ENCODE data around the gene SLC25A26. TPM values are rescaled to one million over a fixed set of nuclear protein-coding genes. Genes with fewer than 3 reads are reported as not detected.

SLC25A26 gene
- total and polyA plus RNA-seq, 2 of the 13 experiments (the other 11 are each of a cell fraction or from before 2014, with no cell fraction given), result 23.1 to 32.7 TPM

DNA sequence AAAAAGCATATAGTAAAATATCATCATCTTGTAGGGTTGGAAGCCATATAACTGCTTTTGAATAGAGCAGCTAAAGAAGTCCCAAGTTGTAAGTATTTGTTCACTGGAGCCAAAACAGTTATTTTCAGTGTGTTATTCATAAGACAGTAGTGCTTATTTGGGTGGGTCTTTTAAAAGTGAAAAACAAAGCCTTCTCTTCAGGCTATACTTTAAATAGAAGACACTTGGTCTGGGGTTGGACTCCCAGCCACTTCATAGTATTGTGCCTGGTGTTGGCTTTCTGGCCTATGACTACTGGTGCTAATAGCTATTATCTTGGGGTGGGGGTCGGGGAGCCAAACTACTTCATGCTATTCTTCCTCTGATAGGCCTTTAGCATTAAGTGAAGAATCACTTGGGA lies 135.2 kb downstream of the SLC25A26 start:
- ATAC-seq, result no peak
- in situ Hi-C loops (cut with HindIII; ENCODE audit: extremely low pct_ligation_motif_present, low pct_unique_long_range_greater_than_20kb), result no loop called here

More for the DNA sequence above, 135.2 kb downstream of the SLC25A26 start:
- Histone ChIP-seq H3K9ac (ENCODE audit: insufficient read depth, low read depth, low read length) (no peak overlapping the region), H3K36me3 (replicated peaks in 1 of 2; ENCODE audit: control insufficient read depth in 1 of 2, insufficient read depth in 2 of 2, low read length in 2 of 2) (no peaks in the 10 kb centered on the region), H3K9me3 (ENCODE audit: low read length) (no peaks in the 10 kb centered on the region), H3K27me3 (ENCODE audit: control insufficient read depth in 1 of 2, insufficient read depth in 2 of 2, low read length in 2 of 2) (no peaks in the 10 kb centered on the region), H3K4me1 (ENCODE audit: insufficient read depth, low read length) (no peaks in the 10 kb centered on the region), H4K20me1 (ENCODE audit: insufficient read depth, low read length) (no peaks in the 10 kb centered on the region), H3K4me2 (ENCODE audit: low read depth, low read length) (no peak overlapping the region), H3K79me2 (ENCODE audit: insufficient read depth, low read length) (no peaks in the 10 kb centered on the region), H3K4me3 (replicated peaks in 1 of 3; ENCODE audit: insufficient read depth in 1 of 3, low read depth in 2 of 3, low read length in 3 of 3) (no peak overlapping the region), H2AFZ (ENCODE audit: low read length) (no peak overlapping the region), H3K27ac (ENCODE audit: extremely low read length, insufficient read depth, low read length) (no peak overlapping the region)
- BruUV-seq (replicated peaks), result no TSS peak
- FAIRE-seq (no peak), DNase-seq (ENCODE audit: low spot score) (no peak)
- TF ChIP-seq, protein P1, sequence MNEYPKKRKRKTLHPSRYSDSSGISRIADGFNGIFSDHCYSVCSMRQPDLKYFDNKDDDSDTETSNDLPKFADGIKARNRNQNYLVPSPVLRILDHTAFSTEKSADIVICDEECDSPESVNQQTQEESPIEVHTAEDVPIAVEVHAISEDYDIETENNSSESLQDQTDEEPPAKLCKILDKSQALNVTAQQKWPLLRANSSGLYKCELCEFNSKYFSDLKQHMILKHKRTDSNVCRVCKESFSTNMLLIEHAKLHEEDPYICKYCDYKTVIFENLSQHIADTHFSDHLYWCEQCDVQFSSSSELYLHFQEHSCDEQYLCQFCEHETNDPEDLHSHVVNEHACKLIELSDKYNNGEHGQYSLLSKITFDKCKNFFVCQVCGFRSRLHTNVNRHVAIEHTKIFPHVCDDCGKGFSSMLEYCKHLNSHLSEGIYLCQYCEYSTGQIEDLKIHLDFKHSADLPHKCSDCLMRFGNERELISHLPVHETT (CRISPR knock-in tag; conservative IDR thresholded peaks at IDR 0.05), result no peak
- no peak for TF ChIP-seq ZNF547 (CRISPR knock-in tag; IDR thresholded peaks at IDR 0.05)
- no peak for TF ChIP-seq ZNF557 (CRISPR knock-in tag; IDR thresholded peaks at IDR 0.05)
- no peak for TF ChIP-seq ZNF563 (CRISPR knock-in tag; IDR thresholded peaks at IDR 0.05)
- TF ChIP-seq, protein P2, sequence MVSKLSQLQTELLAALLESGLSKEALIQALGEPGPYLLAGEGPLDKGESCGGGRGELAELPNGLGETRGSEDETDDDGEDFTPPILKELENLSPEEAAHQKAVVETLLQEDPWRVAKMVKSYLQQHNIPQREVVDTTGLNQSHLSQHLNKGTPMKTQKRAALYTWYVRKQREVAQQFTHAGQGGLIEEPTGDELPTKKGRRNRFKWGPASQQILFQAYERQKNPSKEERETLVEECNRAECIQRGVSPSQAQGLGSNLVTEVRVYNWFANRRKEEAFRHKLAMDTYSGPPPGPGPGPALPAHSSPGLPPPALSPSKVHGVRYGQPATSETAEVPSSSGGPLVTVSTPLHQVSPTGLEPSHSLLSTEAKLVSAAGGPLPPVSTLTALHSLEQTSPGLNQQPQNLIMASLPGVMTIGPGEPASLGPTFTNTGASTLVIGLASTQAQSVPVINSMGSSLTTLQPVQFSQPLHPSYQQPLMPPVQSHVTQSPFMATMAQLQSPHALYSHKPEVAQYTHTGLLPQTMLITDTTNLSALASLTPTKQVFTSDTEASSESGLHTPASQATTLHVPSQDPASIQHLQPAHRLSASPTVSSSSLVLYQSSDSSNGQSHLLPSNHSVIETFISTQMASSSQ (IDR thresholded peaks at IDR 0.05; ENCODE audit: low read depth), result no peak
- TF ChIP-seq, protein P2 (CRISPR knock-in tag; IDR thresholded peaks at IDR 0.05; ENCODE audit: borderline replicate concordance), result no peak
- no peak for TF ChIP-seq DNMT1 (CRISPR knock-in tag; IDR thresholded peaks at IDR 0.05)
- no peak for TF ChIP-seq SRSF9 (IDR thresholded peaks at IDR 0.05; ENCODE audit: borderline replicate concordance, insufficient read depth, low read depth, low read length, poor library complexity, severe bottlenecking)
- TF ChIP-seq ZSCAN9 (CRISPR knock-in tag; IDR thresholded peaks at IDR 0.05; ENCODE audit: borderline replicate concordance), result no peak
- TF ChIP-seq ZNF883 (CRISPR knock-in tag; IDR thresholded peaks at IDR 0.05; ENCODE audit: not compliant biosample characterization), result no peak
- no peak for TF ChIP-seq ZNF678 (CRISPR knock-in tag; IDR thresholded peaks at IDR 0.05)
- TF ChIP-seq ZNF773 (CRISPR knock-in tag; IDR thresholded peaks at IDR 0.05; ENCODE audit: borderline replicate concordance), result no peak
- no peak for TF ChIP-seq ZNF891 (CRISPR knock-in tag; IDR thresholded peaks at IDR 0.05)
- ChIA-PET POLR2A (no interaction called here), CTCF (ENCODE audit: low intra/inter-chr PET ratio, low total read pairs) (no interaction called here)
- 89% methylated on average over 1 of the region's 1 CpG for WGBS (ENCODE audit: low lambda C conversion rate)
- intact Hi-C loops (cut with micrococcal nuclease; ENCODE audit: unreplicated experiment), result no loop called here
